ENCODE results near the gene SPATS2. TPM values are rescaled to one million over a fixed set of nuclear protein-coding genes. Genes with fewer than 3 reads are reported as not detected.

Gene SPATS2
- total RNA-seq, 2 experiments from 2014 or later, result 11.3 to 18.1 TPM

GRCh38 chr12:49558526-49558925 is 191.3 kb downstream of the SPATS2 start:
- CTCF ChIA-PET, result interaction anchor here (1.4 kb wide), 1 partner anchor 65 kb away, joined by 4 read pairs; no protein-coding TSS in a partner anchor

GRCh38 chr12:49559011-49559675 is 191.9 kb downstream of the SPATS2 start:
- H3K4me1 Mint-ChIP-seq, result peaks cover 29% of the 10 kb centered on the region

More at GRCh38 chr12:49558526-49558925, 191.3 kb downstream of the SPATS2 start:
- DNase-seq (no peak), ATAC-seq (no peak)
- Mint-ChIP-seq H3K27me3 (no peaks in the 10 kb centered on the region), H3K4me3 (no peak overlapping the region), H3K36me3 (peaks cover 29% of the 10 kb centered on the region), H3K4me1 (peaks cover 22% of the 10 kb centered on the region), H3K27ac (no peak overlapping the region), H3K9me3 (ENCODE audit: low read depth) (no peaks in the 10 kb centered on the region)

GRCh38 chr12:49560695-49561094 is 193.4 kb downstream of the SPATS2 start:
- Mint-ChIP-seq H3K4me3 (no peak overlapping the region), H3K9me3 (ENCODE audit: low read depth) (no peaks in the 10 kb centered on the region), H3K27me3 (no peaks in the 10 kb centered on the region), H3K27ac (peak overlapping the region; percentile 4), H3K4me1 (peaks cover 44% of the 10 kb centered on the region), H3K36me3 (peaks cover 33% of the 10 kb centered on the region)
- CTCF ChIA-PET, result interaction anchor here (0.7 to 8.2 kb wide), 5 partner anchors 7 to 201 kb away, joined by 3 to 56 read pairs (median 3); no protein-coding TSS in a partner anchor
- ATAC-seq (no peak), DNase-seq (no peak)

More at GRCh38 chr12:49559011-49559675, 191.9 kb downstream of the SPATS2 start:
- Mint-ChIP-seq H3K9me3 (ENCODE audit: low read depth) (no peaks in the 10 kb centered on the region), H3K36me3 (peaks cover 32% of the 10 kb centered on the region), H3K4me3 (no peak overlapping the region), H3K27me3 (no peaks in the 10 kb centered on the region), H3K27ac (no peak overlapping the region)
- CTCF ChIA-PET, result interaction anchor here (1.4 to 3.2 kb wide), 2 partner anchors 22 to 65 kb away, joined by 4 to 13 read pairs; no protein-coding TSS in a partner anchor
- no peak for ATAC-seq
- DNase-seq, result no peak

- Mint-ChIP-seq H3K27me3 (no peaks in the 10 kb centered on the region), H3K4me1 (peaks cover 59% of the 10 kb centered on the region), H3K9me3 (ENCODE audit: low read depth) (no peaks in the 10 kb centered on the region), H3K36me3 (peaks cover 33% of the 10 kb centered on the region), H3K27ac (no peak overlapping the region), H3K4me3 (no peak overlapping the region)
- DNase-seq, result no peak
- ATAC-seq, result no peak
- CTCF ChIA-PET, result interaction anchor here (0.9 to 8.2 kb wide), 5 partner anchors 8 to 215 kb away, joined by 3 to 56 read pairs (median 13); no protein-coding TSS in a partner anchor
These were observed 195.0 kb downstream of the SPATS2 start for GRCh38 chr12:49562233-49562632.

- H3K4me1 Mint-ChIP-seq, result peaks cover 61% of the 10 kb centered on the region
- no peak overlapping the region for H3K27ac Mint-ChIP-seq
- no peaks in the 10 kb centered on the region for H3K9me3 Mint-ChIP-seq (ENCODE audit: low read depth)
- H3K4me3 Mint-ChIP-seq, result no peak overlapping the region
- H3K36me3 Mint-ChIP-seq, result peaks cover 33% of the 10 kb centered on the region
- no peaks in the 10 kb centered on the region for H3K27me3 Mint-ChIP-seq
- CTCF ChIA-PET, result interaction anchor here (0.8 to 8.2 kb wide), 4 partner anchors 9 to 204 kb away, joined by 3 to 56 read pairs (median 26); no protein-coding TSS in a partner anchor
- ATAC-seq, result no peak
- DNase-seq, result no peak
These were observed 195.6 kb downstream of the SPATS2 start for GRCh38 chr12:49562831-49563230.

GRCh38 chr12:49563951-49564685 is 196.9 kb downstream of the SPATS2 start:
- Mint-ChIP-seq H3K27ac (peak overlapping the region; percentile 74), H3K36me3 (peaks cover 28% of the 10 kb centered on the region), H3K9me3 (ENCODE audit: low read depth) (no peaks in the 10 kb centered on the region), H3K27me3 (no peaks in the 10 kb centered on the region), H3K4me3 (peak overlapping the region; percentile 42), H3K4me1 (peaks cover 67% of the 10 kb centered on the region)
- no peak for DNase-seq
- CTCF ChIA-PET, result interaction anchor here (1.1 to 8.2 kb wide), 7 partner anchors 10 to 216 kb away, joined by 3 to 56 read pairs (median 7); partner anchors contain the start of gene SPATS2
- no peak for ATAC-seq

- Mint-ChIP-seq H3K36me3 (peaks cover 24% of the 10 kb centered on the region), H3K9me3 (ENCODE audit: low read depth) (no peaks in the 10 kb centered on the region), H3K4me3 (peak overlapping the region; percentile 35), H3K27me3 (no peaks in the 10 kb centered on the region), H3K27ac (peak overlapping the region; percentile 74), H3K4me1 (peaks cover 67% of the 10 kb centered on the region)
- DNase-seq (peak; percentile 76), ATAC-seq (peak; percentile 20)
- CTCF ChIA-PET, result interaction anchor here (1.1 to 8.2 kb wide), 6 partner anchors 11 to 217 kb away, joined by 3 to 56 read pairs (median 6); partner anchors contain the start of gene SPATS2
These were observed 197.6 kb downstream of the SPATS2 start for GRCh38 chr12:49564686-49565405.

- H3K27ac Mint-ChIP-seq, result peak overlapping the region; percentile 74
- H3K4me3 Mint-ChIP-seq, result peak overlapping the region; percentile 35
- H3K36me3 Mint-ChIP-seq, result peaks cover 20% of the 10 kb centered on the region
These were observed 198.4 kb downstream of the SPATS2 start for GRCh38 chr12:49565406-49566265.

GRCh38 chr12:49566361-49566760 is 199.1 kb downstream of the SPATS2 start:
- DNase-seq, result no peak
- CTCF ChIA-PET, result interaction anchor here (1.5 to 8.2 kb wide), 5 partner anchors 10 to 502 kb away, joined by 3 to 56 read pairs (median 7); partner anchors contain the start of gene DNAJC22
- no peaks in the 10 kb centered on the region for H3K9me3 Mint-ChIP-seq (ENCODE audit: low read depth)
- peak overlapping the region; percentile 46 for H3K27ac Mint-ChIP-seq
- H3K4me1 Mint-ChIP-seq, result peaks cover 60% of the 10 kb centered on the region
- H3K4me3 Mint-ChIP-seq, result no peak overlapping the region
- no peaks in the 10 kb centered on the region for H3K27me3 Mint-ChIP-seq
- peaks cover 17% of the 10 kb centered on the region for H3K36me3 Mint-ChIP-seq
- ATAC-seq, result no peak

More at GRCh38 chr12:49565406-49566265, 198.4 kb downstream of the SPATS2 start:
- no peaks in the 10 kb centered on the region for H3K9me3 Mint-ChIP-seq (ENCODE audit: low read depth)
- DNase-seq (peak; percentile 69), ATAC-seq (no peak)
- no peaks in the 10 kb centered on the region for H3K27me3 Mint-ChIP-seq
- CTCF ChIA-PET, result interaction anchor here (1.1 to 8.2 kb wide), 7 partner anchors 11 to 218 kb away, joined by 3 to 56 read pairs (median 6); partner anchors contain the start of gene SPATS2
- peaks cover 66% of the 10 kb centered on the region for H3K4me1 Mint-ChIP-seq

GRCh38 chr12:49567302-49567610 is 200.0 kb downstream of the SPATS2 start:
- peaks cover 58% of the 10 kb centered on the region for H3K4me1 Mint-ChIP-seq
- no peaks in the 10 kb centered on the region for H3K27me3 Mint-ChIP-seq
- H3K27ac Mint-ChIP-seq, result peak overlapping the region; percentile 96
- CTCF ChIA-PET, result interaction anchor here (0.7 to 8.2 kb wide), 10 partner anchors 9 to 503 kb away, joined by 3 to 56 read pairs (median 4); partner anchors contain the start of genes DNAJC22, FAM186B and TMBIM6
- peaks cover 15% of the 10 kb centered on the region for H3K36me3 Mint-ChIP-seq
- peak overlapping the region; percentile 88 for H3K4me3 Mint-ChIP-seq
- no peaks in the 10 kb centered on the region for H3K9me3 Mint-ChIP-seq (ENCODE audit: low read depth)
- ATAC-seq (peak; percentile 23), DNase-seq (no peak)

- no peaks in the 10 kb centered on the region for H3K9me3 Mint-ChIP-seq (ENCODE audit: low read depth)
- DNase-seq, result peak; percentile 93
- H3K27me3 Mint-ChIP-seq, result no peaks in the 10 kb centered on the region
- H3K36me3 Mint-ChIP-seq, result peaks cover 9% of the 10 kb centered on the region
- CTCF ChIA-PET, result interaction anchor here (0.7 to 8.2 kb wide), 9 partner anchors 9 to 504 kb away, joined by 3 to 56 read pairs (median 4); partner anchors contain the start of genes DNAJC22, FAM186B and TMBIM6
- ATAC-seq, result peak; percentile 81
- H3K27ac Mint-ChIP-seq, result peak within 1 kb of the TSS; percentile 96
- peak within 1 kb of the TSS; percentile 88 for H3K4me3 Mint-ChIP-seq
- peaks cover 57% of the 10 kb centered on the region for H3K4me1 Mint-ChIP-seq
These were observed 200.6 kb downstream of the SPATS2 start, which contains the start of gene MCRS1 for GRCh38 chr12:49567611-49568441. MCRS1 (minus strand) TSS chr12:49568142; CDS start chr12:49566731, 1,411 bp downstream.

Measured in activated CD8-positive, alpha-beta memory T cell treated with anti-CD3 and anti-CD28 coated beads, Interleukin-2, amount 10 ng/mL, durations not matched to agents 7 days and 5 days (primary cell).